ENCODE measurements around the gene CD302. TPM values are rescaled to one million over a fixed set of nuclear protein-coding genes. Genes with fewer than 3 reads are reported as not detected.
"Not testable (repeated sequence)": the region's sequence is repeated elsewhere in the genome, so short reads cannot be mapped to it uniquely, and the experiment has no call there.

The CD302 gene
- total and polyA plus RNA-seq, 4 donors: 65.6 to 85.0 (median 72.2) TPM

DNA sequence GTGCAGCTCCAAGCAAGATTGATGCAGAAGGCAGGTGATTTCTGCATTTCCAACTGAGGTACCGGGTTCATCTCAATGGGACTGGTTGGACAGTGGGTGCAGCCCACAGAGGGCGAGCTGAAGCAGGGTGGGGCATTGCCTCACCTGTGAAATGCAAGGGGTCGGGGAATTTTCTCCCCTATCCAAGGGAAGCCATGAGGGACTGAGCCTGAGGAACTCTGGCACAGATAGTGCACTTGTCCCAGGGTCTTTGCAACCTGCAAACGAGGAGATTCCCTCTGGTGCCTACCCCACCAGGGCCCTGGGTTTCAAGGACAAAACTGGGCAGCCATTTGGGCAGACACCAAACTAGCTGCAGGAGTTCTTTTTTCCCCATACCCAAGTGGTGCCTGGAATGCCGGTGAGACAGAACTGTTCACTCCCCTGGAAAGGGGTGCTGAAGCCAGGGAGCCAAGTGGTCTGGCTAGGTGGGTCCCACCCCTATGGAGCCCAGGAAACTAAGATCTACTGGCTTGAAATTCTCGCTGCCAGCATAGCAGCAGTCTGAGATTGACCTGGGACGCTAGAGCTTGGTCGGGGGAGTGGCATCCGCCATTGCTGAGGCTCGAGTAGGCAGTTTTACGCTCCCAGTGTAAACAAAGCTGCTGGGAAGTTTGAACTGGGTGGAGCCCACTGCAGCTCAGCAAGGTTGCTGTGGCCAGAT lies 23.9 kb upstream of the CD302 start:
- intact Hi-C loops (cut with DNase I): not testable (repeated sequence)

DNA sequence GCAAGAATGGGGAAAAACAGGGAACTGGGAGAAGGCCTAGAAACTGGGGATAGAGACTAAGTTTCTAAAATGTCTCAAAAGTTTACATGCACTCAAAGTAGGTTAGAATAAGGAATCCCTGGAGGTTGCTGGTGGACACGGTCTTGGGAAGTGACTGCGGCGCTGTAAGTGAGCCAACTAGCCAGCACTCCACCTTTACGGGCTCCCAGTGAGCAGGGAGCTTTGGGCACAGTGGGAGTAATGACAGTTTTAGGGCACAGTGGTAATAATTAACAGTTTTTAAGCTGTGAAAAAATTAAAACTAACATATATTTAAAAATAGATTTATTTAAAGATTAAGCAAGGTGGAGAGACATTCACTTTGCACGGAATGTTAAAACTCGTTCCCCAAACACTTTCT lies 20.9 kb upstream of the CD302 start:
- H3K27ac ChIP-seq (ENCODE audit: low read depth in 1 of 2, low read length in 2 of 2): no peak overlapping the region
- intact Hi-C loops (cut with DNase I): no loop called here
- 77 to 83% methylated on average over 6 of the region's 6 CpGs for WGBS, 2 donors

More for the DNA sequence above, 23.9 kb upstream of the CD302 start:
- not testable (repeated sequence) for DNase-seq; H3K36me3 ChIP-seq (ENCODE audit: control insufficient read depth in 1 of 2, insufficient read depth in 2 of 2, low read length in 1 of 2); H3K27ac ChIP-seq (ENCODE audit: low read depth in 1 of 2, low read length in 2 of 2); H3K9me3 ChIP-seq (ENCODE audit: control insufficient read depth, low read length); H3K4me3 ChIP-seq (ENCODE audit: low read length in 2 of 2); H3K4me1 ChIP-seq (ENCODE audit: control insufficient read depth in 1 of 2, insufficient read depth in 2 of 2, low read length in 2 of 2); ATAC-seq (ENCODE audit: low FRiP score); H3K27me3 ChIP-seq (ENCODE audit: control insufficient read depth in 1 of 2, insufficient read depth in 2 of 2, low read length in 1 of 2)
- WGBS, 2 donors: 69 to 77% methylated on average over 11 of the region's 11 CpGs

DNA sequence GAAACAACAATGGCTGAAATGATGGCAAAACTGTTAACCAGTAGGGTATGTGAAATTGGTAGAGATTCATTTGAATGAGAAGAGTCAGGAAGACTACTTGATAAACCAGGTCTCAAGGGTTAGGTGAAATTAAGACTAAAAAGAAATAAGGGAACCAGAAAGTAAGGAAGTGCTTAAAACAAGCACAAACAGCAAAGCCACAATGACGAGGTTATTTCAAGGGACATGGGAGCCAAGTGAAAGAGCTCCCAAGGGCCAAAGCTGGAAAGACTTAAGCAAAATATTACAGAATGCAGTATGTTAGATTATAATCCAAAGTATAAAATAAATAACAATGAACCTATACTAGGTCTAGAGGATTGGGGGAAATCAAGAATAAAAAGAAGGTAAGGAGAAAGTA lies 19.3 kb upstream of the CD302 start:
- DNase-seq (no peak), ATAC-seq (ENCODE audit: low FRiP score) (no peak)
- no peaks in the 10 kb centered on the region for H3K9me3 ChIP-seq (ENCODE audit: control insufficient read depth, low read length)
- 28 to 62% methylated on average over 1 of the region's 1 CpG for WGBS, 2 donors
- H3K27me3 ChIP-seq (ENCODE audit: control insufficient read depth in 1 of 2, insufficient read depth in 2 of 2, low read length in 1 of 2): no peaks in the 10 kb centered on the region
- H3K4me3 ChIP-seq (ENCODE audit: low read length in 2 of 2): no peak overlapping the region
- no peaks in the 10 kb centered on the region for H3K36me3 ChIP-seq (ENCODE audit: control insufficient read depth in 1 of 2, insufficient read depth in 2 of 2, low read length in 1 of 2)
- no peak overlapping the region for H3K27ac ChIP-seq (ENCODE audit: low read depth in 1 of 2, low read length in 2 of 2)
- no peaks in the 10 kb centered on the region for H3K4me1 ChIP-seq (ENCODE audit: control insufficient read depth in 1 of 2, insufficient read depth in 2 of 2, low read length in 2 of 2)
- intact Hi-C loops (cut with DNase I): no loop called here

More for the DNA sequence above, 20.9 kb upstream of the CD302 start:
- Histone ChIP-seq H3K36me3 (ENCODE audit: control insufficient read depth in 1 of 2, insufficient read depth in 2 of 2, low read length in 1 of 2) (no peaks in the 10 kb centered on the region), H3K27me3 (ENCODE audit: control insufficient read depth in 1 of 2, insufficient read depth in 2 of 2, low read length in 1 of 2) (no peaks in the 10 kb centered on the region), H3K4me3 (ENCODE audit: low read length in 2 of 2) (no peak overlapping the region), H3K9me3 (ENCODE audit: control insufficient read depth, low read length) (no peaks in the 10 kb centered on the region), H3K4me1 (ENCODE audit: control insufficient read depth in 1 of 2, insufficient read depth in 2 of 2, low read length in 2 of 2) (no peaks in the 10 kb centered on the region)
- DNase-seq (no peak), ATAC-seq (ENCODE audit: low FRiP score) (no peak)

DNA sequence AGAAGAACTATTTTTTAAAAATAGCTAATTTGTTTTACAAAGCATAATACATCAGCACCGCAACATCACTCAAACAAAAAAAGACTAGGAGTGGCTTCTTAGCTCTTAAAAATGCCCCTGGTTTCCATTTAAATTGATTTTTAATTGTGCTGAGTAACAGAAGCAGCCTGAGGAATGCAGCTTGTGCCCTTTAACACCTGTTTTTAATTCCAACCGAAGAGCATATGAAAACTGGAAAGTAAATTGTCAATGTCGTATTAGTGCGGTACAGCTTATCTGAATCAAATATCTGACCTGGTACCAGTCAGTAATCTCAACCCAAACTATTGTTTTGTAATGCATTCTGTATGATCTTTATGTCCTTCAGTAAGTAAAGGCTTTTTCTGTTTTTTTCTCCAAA lies 13.2 kb upstream of the CD302 start:
- Histone ChIP-seq H3K4me1 (ENCODE audit: control insufficient read depth in 1 of 2, insufficient read depth in 2 of 2, low read length in 2 of 2) (no peaks in the 10 kb centered on the region), H3K27me3 (ENCODE audit: control insufficient read depth in 1 of 2, insufficient read depth in 2 of 2, low read length in 1 of 2) (no peaks in the 10 kb centered on the region), H3K27ac (ENCODE audit: low read depth in 1 of 2, low read length in 2 of 2) (no peak overlapping the region), H3K4me3 (ENCODE audit: low read length in 2 of 2) (no peak overlapping the region), H3K36me3 (ENCODE audit: control insufficient read depth in 1 of 2, insufficient read depth in 2 of 2, low read length in 1 of 2) (no peaks in the 10 kb centered on the region), H3K9me3 (ENCODE audit: control insufficient read depth, low read length) (no peaks in the 10 kb centered on the region)
- ATAC-seq (ENCODE audit: low FRiP score) (no peak), DNase-seq (no peak)
- 74 to 79% methylated on average over 4 of the region's 4 CpGs for WGBS, 2 donors
- intact Hi-C loops (cut with DNase I): no loop called here

DNA sequence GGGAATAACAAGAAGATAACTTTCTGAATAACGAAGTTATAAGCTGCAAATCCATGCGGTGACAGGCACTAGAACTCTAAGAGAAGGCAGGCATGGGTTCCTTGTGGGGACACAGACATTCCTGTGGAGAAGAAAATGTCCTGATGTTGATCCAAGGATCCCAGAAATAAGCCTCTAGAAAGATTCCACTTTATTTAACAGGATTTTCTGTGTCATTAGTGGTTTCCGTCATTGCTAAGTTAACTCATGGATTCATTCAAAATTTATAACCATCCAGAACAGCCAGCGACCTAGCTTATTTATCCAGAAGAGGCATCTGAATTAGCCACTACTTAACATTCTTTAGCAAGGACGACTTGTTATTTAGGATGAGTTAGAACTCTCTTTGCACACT lies 10.0 kb upstream of the CD302 start:
- 79 to 86% methylated on average over 5 of the region's 5 CpGs for WGBS, 2 donors
- no peak overlapping the region for H3K27ac ChIP-seq (ENCODE audit: low read depth in 1 of 2, low read length in 2 of 2)
- intact Hi-C loops (cut with DNase I): loop anchor here in 1 of 2 donors (5.0 kb wide), 1 partner anchor 691 kb away; no protein-coding TSS in a partner anchor
- no peak overlapping the region for H3K4me3 ChIP-seq (ENCODE audit: low read length in 2 of 2)
- H3K4me1 ChIP-seq (ENCODE audit: control insufficient read depth in 1 of 2, insufficient read depth in 2 of 2, low read length in 2 of 2): no peaks in the 10 kb centered on the region
- DNase-seq: no peak
- H3K36me3 ChIP-seq (ENCODE audit: control insufficient read depth in 1 of 2, insufficient read depth in 2 of 2, low read length in 1 of 2): no peaks in the 10 kb centered on the region
- H3K9me3 ChIP-seq (ENCODE audit: control insufficient read depth, low read length): no peaks in the 10 kb centered on the region
- no peak for ATAC-seq (ENCODE audit: low FRiP score)
- no peaks in the 10 kb centered on the region for H3K27me3 ChIP-seq (ENCODE audit: control insufficient read depth in 1 of 2, insufficient read depth in 2 of 2, low read length in 1 of 2)

DNA sequence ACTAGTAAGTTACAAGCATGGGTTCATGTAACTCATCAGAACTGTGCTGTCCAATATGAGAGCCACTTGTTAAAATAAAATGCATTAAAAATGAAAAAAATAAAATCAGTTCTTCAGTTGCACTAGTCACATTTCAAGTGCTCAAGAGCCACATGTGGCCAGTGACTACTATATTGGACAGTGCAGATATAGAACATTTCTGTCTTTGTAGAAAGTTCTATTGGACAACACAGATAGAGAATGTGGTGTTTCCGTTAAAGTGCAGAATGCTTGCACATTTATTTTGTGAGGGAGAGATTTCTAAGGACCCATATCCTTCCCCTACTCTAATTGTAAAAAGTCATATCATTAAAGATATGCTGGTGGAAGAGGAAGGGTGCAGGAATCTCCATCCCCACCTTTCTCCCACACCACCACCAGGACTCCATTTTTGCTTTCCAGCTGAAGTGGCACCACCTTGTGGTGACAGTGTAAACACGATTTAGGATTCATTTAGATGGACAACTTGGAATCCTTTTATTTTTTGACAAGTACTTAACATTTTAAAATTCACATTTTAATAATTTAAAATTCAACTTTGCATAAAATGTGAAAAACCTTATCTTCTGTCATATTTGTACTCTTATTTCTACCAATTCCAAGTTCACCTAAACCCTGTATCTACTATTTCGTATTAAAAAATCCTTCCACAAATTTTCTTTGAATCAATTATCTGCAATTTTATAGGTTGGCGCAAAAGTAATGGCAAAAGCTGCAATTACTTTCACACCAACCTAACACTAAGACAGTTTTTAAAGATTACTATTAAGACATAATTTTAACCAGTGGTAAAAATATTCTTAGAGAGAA lies 9.4 kb upstream of the CD302 start:
- H3K27ac ChIP-seq (ENCODE audit: low read depth in 1 of 2, low read length in 2 of 2): no peak overlapping the region
- no peak overlapping the region for H3K4me3 ChIP-seq (ENCODE audit: low read length in 2 of 2)
- intact Hi-C loops (cut with DNase I): loop anchor here in 1 of 2 donors (5.0 kb wide), 1 partner anchor 690 kb away; no protein-coding TSS in a partner anchor
- DNase-seq: no peak
- ATAC-seq (ENCODE audit: low FRiP score): no peak
- no peaks in the 10 kb centered on the region for H3K36me3 ChIP-seq (ENCODE audit: control insufficient read depth in 1 of 2, insufficient read depth in 2 of 2, low read length in 1 of 2)
- no peaks in the 10 kb centered on the region for H3K4me1 ChIP-seq (ENCODE audit: control insufficient read depth in 1 of 2, insufficient read depth in 2 of 2, low read length in 2 of 2)
- 71 to 72% methylated on average over 4 of the region's 4 CpGs for WGBS, 2 donors
- H3K9me3 ChIP-seq (ENCODE audit: control insufficient read depth, low read length): no peaks in the 10 kb centered on the region
- no peaks in the 10 kb centered on the region for H3K27me3 ChIP-seq (ENCODE audit: control insufficient read depth in 1 of 2, insufficient read depth in 2 of 2, low read length in 1 of 2)

DNA sequence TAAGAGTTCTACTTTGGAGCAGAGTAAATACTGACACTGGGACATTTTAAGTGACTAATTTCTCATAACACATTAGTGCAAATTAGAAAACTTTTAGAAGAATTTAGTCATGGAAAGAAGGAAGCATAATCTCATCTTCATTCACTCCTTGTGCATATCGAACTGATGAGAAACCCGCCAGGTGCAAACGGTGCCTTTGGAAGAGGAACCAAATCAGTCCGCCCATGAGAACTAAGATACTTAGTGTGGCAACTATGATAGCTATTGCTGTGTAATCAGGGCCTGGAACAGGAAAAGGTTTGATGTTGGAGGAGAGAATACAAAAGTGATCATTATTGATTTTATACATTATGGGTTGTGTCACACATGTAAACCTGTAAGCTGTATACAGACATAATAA lies 6.9 kb upstream of the CD302 start:
- no peaks in the 10 kb centered on the region for H3K36me3 ChIP-seq (ENCODE audit: control insufficient read depth in 1 of 2, insufficient read depth in 2 of 2, low read length in 1 of 2)
- H3K9me3 ChIP-seq (ENCODE audit: control insufficient read depth, low read length): no peaks in the 10 kb centered on the region
- ATAC-seq (ENCODE audit: low FRiP score) (no peak), DNase-seq (no peak)
- intact Hi-C loops (cut with DNase I): loop anchor here in 1 of 2 donors (5.0 kb wide), 1 partner anchor 688 kb away; no protein-coding TSS in a partner anchor
- no peaks in the 10 kb centered on the region for H3K27me3 ChIP-seq (ENCODE audit: control insufficient read depth in 1 of 2, insufficient read depth in 2 of 2, low read length in 1 of 2)
- H3K4me3 ChIP-seq (ENCODE audit: low read length in 2 of 2): no peak overlapping the region
- H3K27ac ChIP-seq (ENCODE audit: low read depth in 1 of 2, low read length in 2 of 2): no peak overlapping the region
- H3K4me1 ChIP-seq (ENCODE audit: control insufficient read depth in 1 of 2, insufficient read depth in 2 of 2, low read length in 2 of 2): no peaks in the 10 kb centered on the region
- WGBS, 2 donors: 90 to 91% methylated on average over 4 of the region's 4 CpGs

DNA sequence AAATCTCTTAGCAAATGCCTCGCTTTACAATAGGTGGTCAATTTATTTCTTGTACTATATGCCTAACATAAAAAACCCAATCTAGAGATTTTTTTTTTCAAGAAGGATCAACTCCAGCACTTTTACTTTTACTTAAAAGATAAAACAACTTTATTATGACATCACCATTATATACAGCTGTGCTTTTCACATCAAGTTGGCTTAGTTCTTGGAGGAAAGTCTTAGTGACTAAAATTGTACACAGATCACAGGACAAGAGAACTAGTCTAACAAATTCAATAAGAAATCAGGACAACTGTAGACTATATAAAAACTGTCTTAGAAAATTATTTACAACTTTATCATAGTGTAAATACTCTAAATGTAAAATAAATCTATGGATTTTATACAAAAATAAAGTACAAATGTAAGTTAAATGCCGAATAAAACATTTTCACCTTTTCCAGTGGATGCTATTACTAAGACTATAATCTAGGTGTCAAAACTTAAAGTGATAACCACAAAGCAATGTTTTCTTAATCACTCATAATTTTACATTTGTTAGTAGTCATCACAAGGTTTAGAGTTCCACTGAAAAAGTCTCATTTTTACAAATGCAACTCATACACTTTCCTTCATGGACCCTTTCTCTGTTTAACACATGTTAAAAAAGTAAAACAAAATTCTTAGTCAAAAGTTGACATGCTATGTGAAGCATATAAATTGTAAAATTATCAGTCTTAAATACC lies 5.4 kb upstream of the CD302 start:
- intact Hi-C loops (cut with DNase I): no loop called here
- no peak for ATAC-seq (ENCODE audit: low FRiP score)

More for the DNA sequence above, 5.4 kb upstream of the CD302 start:
- H3K9me3 ChIP-seq (ENCODE audit: control insufficient read depth, low read length): no peaks in the 10 kb centered on the region
- no peak overlapping the region for H3K4me3 ChIP-seq (ENCODE audit: low read length in 2 of 2)
- no peaks in the 10 kb centered on the region for H3K27me3 ChIP-seq (ENCODE audit: control insufficient read depth in 1 of 2, insufficient read depth in 2 of 2, low read length in 1 of 2)
- DNase-seq: no peak
- no peak overlapping the region for H3K27ac ChIP-seq (ENCODE audit: low read depth in 1 of 2, low read length in 2 of 2)
- H3K36me3 ChIP-seq (ENCODE audit: control insufficient read depth in 1 of 2, insufficient read depth in 2 of 2, low read length in 1 of 2): no peaks in the 10 kb centered on the region
- no peaks in the 10 kb centered on the region for H3K4me1 ChIP-seq (ENCODE audit: control insufficient read depth in 1 of 2, insufficient read depth in 2 of 2, low read length in 2 of 2)
- WGBS, 2 donors: 50 to 52% methylated on average over 2 of the region's 2 CpGs
